Cerebellar nuclear complex (tissue), 1 donor: Measurements from ENCODE around the gene SYT7.

Experiments used
- DNase-seq, 2 experiments: peaks; one replicate each; lab custom pipeline; 2025; lab: John Stamatoyannopoulos, UW

SYT7 gene

GRCh38 chr11:61535998-61536675 is 44.7 kb downstream of the SYT7 start:
- no peak for DNase-seq

GRCh38 chr11:61534933-61535839 is 45.7 kb downstream of the SYT7 start:
- no peak for DNase-seq

GRCh38 chr11:61534025-61534932 is 46.6 kb downstream of the SYT7 start:
- DNase-seq, result no peak

GRCh38 chr11:61533401-61533800 is 47.5 kb downstream of the SYT7 start:
- no peak for DNase-seq

- no peak for DNase-seq
Measured at GRCh38 chr11:61533039-61533375, 47.9 kb downstream of the SYT7 start.

GRCh38 chr11:61532134-61533038 is 48.5 kb downstream of the SYT7 start:
- DNase-seq, result no peak

GRCh38 chr11:61531044-61531443 is 49.8 kb downstream of the SYT7 start:
- DNase-seq, result no peak

GRCh38 chr11:61529537-61530225 is 51.2 kb downstream of the SYT7 start:
- DNase-seq, result no peak

GRCh38 chr11:61528114-61528513 is 52.8 kb downstream of the SYT7 start:
- DNase-seq, result no peak

- no peak for DNase-seq
Measured at GRCh38 chr11:61526956-61527731, 53.7 kb downstream of the SYT7 start.

GRCh38 chr11:61526229-61526628 is 54.6 kb downstream of the SYT7 start:
- no peak for DNase-seq

- DNase-seq, result no peak
Measured at GRCh38 chr11:61524963-61525587, 55.8 kb downstream of the SYT7 start.

- DNase-seq, result no peak
Measured at GRCh38 chr11:61524446-61524845, 56.4 kb downstream of the SYT7 start.

- DNase-seq, result no peak
Measured at GRCh38 chr11:61522881-61523280, 58.0 kb downstream of the SYT7 start.

- no peak for DNase-seq
Measured at GRCh38 chr11:61518032-61518795, 62.7 kb downstream of the SYT7 start.

- no peak for DNase-seq
Measured at GRCh38 chr11:61516675-61517572, 64.0 kb downstream of the SYT7 start.

GRCh38 chr11:61516191-61516590 is 64.7 kb downstream of the SYT7 start:
- DNase-seq, result no peak

GRCh38 chr11:61515686-61516085 is 65.2 kb downstream of the SYT7 start:
- no peak for DNase-seq
